ENCODE results near the gene TTC24.
"Not testable (repeated sequence)": the region's sequence is repeated elsewhere in the genome, so short reads cannot be mapped to it uniquely, and the experiment has no call there.

Gene TTC24

DNA sequence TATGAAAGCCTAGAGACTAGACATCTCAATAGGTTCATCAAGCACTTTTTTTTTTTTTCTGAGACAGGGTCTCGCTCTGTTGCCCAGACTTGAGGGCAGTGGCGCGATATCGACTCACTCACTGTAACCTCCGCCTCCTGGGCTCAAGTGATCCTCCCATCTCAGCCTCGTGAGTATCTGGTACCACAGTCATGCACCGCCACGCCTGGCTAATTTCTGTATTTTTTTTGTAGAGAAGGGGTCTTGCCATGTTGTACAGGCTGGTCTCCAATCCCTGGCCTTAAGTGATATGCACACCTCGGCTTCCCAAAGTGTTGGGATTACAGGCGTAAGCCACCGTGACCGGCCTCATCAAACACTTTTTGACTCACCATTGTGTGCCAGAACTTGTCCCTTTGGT, 22.4 kb downstream of the TTC24 start:
- H3K27me3 ChIP-seq (ENCODE audit: control insufficient read depth, insufficient read depth, low read length), result no peaks in the 10 kb centered on the region
- H3K9me3 ChIP-seq (ENCODE audit: control insufficient read depth, low read length), result no peaks in the 10 kb centered on the region
- H3K36me3 ChIP-seq (ENCODE audit: control insufficient read depth, insufficient read depth, low read length), result no peaks in the 10 kb centered on the region
- peak overlapping the region; percentile 52 for H3K4me3 ChIP-seq (ENCODE audit: low read length)
- H3K4me1 ChIP-seq (ENCODE audit: control insufficient read depth, insufficient read depth, low read length), result peaks cover 13% of the 10 kb centered on the region
- H3K9ac ChIP-seq (ENCODE audit: low read length), result peak overlapping the region; percentile 70

DNA sequence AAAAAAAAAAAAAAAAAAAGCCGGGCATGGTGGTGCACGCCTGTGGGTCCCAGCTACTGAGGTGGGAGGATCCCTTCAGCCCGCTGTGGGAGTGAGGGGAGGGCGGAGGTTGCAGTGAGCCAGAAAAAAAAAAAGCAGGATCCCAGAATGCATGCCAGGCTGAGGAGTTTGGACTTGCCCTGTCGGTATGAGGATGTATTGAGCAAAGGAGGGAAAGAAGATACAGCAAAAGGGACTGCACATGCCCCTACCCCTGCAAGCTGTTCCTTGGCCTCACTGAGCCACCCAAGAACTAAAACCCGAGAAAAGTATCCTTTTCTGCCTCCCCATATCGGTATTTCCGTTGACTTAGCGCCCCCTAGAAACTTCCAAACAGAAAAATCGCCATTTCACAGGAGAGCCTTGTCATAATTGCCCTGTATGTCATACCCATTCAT, 23.1 kb downstream of the TTC24 start:
- H3K9ac ChIP-seq (ENCODE audit: low read length), result no peak overlapping the region
- H3K27me3 ChIP-seq (ENCODE audit: control insufficient read depth, insufficient read depth, low read length), result no peaks in the 10 kb centered on the region
- H3K4me1 ChIP-seq (ENCODE audit: control insufficient read depth, insufficient read depth, low read length), result peaks cover 13% of the 10 kb centered on the region
- no peaks in the 10 kb centered on the region for H3K36me3 ChIP-seq (ENCODE audit: control insufficient read depth, insufficient read depth, low read length)
- no peaks in the 10 kb centered on the region for H3K9me3 ChIP-seq (ENCODE audit: control insufficient read depth, low read length)
- no peak overlapping the region for H3K4me3 ChIP-seq (ENCODE audit: low read length)

DNA sequence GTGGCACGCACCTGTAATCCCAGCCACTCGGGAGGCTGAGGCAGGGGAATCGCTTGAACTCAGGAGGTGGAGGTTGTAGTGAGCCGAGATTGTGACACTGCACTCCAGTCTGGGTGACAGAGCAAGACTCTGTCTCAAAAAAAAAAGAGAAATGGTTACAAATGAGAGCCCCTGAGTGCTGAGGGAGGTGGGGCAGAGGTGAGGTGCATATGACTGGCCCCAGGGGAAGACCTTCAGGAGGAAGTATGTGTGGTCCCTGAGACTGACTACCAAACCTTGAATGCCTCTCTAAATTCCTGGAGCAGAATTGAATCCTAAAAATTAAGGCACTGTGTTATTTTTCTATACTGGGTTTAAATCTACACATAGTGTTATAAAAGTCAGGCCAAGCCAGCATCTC, 27.8 kb downstream of the TTC24 start:
- H3K27me3 ChIP-seq (ENCODE audit: control insufficient read depth, insufficient read depth, low read length); H3K4me1 ChIP-seq (ENCODE audit: control insufficient read depth, insufficient read depth, low read length); H3K9me3 ChIP-seq (ENCODE audit: control insufficient read depth, low read length); H3K36me3 ChIP-seq (ENCODE audit: control insufficient read depth, insufficient read depth, low read length); H3K4me3 ChIP-seq (ENCODE audit: low read length); H3K9ac ChIP-seq (ENCODE audit: low read length): not testable (repeated sequence)

DNA sequence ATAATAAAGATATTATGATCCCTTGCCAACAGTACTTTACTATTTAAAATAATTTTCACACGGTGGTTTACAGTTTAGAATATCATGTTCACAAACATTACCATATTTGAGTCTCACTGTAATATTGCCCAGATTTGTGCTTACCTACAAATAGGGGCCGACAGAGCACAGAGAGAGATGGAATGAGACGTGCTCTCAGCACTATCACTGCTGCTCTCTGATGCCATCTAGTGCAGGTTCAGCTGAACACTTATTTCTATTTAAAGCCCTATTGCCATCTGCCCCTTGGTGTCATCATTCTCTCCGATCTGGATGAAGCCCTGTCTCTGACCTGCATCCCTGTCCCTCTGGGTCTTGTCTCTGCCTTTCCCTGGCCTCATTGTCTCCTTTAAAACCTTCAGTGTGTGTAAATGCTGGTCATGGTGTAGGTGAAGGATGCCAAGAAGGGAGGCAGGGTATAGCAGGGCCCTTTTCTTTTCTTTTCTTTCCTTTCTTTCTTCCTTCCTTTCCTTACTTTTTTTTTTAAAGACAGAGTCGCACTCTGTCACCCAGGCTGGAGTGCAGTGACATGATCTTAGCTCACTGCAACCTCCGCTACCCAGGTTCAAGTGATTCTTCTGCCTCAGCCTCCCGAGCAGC, 28.6 kb downstream of the TTC24 start:
- no peak overlapping the region for H3K9ac ChIP-seq (ENCODE audit: low read length)
- no peak overlapping the region for H3K4me3 ChIP-seq (ENCODE audit: low read length)
- no peaks in the 10 kb centered on the region for H3K4me1 ChIP-seq (ENCODE audit: control insufficient read depth, insufficient read depth, low read length)
- H3K9me3 ChIP-seq (ENCODE audit: control insufficient read depth, low read length), result no peaks in the 10 kb centered on the region
- peaks cover 5% of the 10 kb centered on the region for H3K27me3 ChIP-seq (ENCODE audit: control insufficient read depth, insufficient read depth, low read length)
- H3K36me3 ChIP-seq (ENCODE audit: control insufficient read depth, insufficient read depth, low read length), result no peaks in the 10 kb centered on the region

DNA sequence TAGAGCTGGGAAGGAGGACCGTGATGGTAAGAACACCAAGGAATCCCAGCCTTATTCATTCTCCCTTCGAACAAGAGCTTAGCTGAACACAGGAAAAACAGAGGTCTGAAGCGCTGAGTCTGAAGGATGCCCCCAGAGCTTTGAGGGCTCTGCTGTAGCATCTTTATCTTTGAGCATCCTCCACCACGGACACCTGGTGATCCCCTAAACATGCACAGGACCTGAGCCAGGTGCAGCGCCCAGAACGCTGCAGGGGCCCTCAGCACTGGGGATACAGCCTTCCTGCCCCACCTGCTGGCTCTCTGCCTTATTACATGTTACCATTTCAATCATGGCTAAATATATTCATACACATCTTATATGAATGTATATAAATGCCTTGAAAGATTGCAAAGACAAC, 29.5 kb downstream of the TTC24 start:
- Histone ChIP-seq H3K27me3 (ENCODE audit: control insufficient read depth, insufficient read depth, low read length) (peaks cover 5% of the 10 kb centered on the region), H3K9ac (ENCODE audit: low read length) (no peak overlapping the region), H3K36me3 (ENCODE audit: control insufficient read depth, insufficient read depth, low read length) (no peaks in the 10 kb centered on the region), H3K4me1 (ENCODE audit: control insufficient read depth, insufficient read depth, low read length) (no peaks in the 10 kb centered on the region), H3K4me3 (ENCODE audit: low read length) (no peak overlapping the region), H3K9me3 (ENCODE audit: control insufficient read depth, low read length) (no peaks in the 10 kb centered on the region)

DNA sequence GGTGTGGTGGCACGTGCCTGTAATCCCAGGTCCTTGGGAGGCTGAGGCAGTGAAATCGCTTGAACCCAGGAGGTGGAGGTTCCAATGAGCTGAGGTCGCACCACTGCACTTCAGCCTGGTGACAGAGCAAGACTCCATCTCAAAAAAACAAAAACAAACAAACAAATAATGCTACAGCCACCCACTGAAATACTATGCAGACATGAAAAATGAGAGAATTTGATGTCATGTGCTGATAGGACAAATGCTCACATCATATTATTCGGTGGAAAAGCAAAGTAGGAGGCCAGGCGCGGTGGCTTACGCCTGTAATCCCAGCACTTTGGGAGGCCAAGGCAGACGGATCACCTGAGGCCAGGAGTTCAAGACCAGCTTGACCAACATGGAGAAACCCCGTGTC, 30.5 kb downstream of the TTC24 start:
- H3K36me3 ChIP-seq (ENCODE audit: control insufficient read depth, insufficient read depth, low read length); H3K4me1 ChIP-seq (ENCODE audit: control insufficient read depth, insufficient read depth, low read length); H3K27me3 ChIP-seq (ENCODE audit: control insufficient read depth, insufficient read depth, low read length); H3K9ac ChIP-seq (ENCODE audit: low read length); H3K4me3 ChIP-seq (ENCODE audit: low read length); H3K9me3 ChIP-seq (ENCODE audit: control insufficient read depth, low read length): not testable (repeated sequence)

DNA sequence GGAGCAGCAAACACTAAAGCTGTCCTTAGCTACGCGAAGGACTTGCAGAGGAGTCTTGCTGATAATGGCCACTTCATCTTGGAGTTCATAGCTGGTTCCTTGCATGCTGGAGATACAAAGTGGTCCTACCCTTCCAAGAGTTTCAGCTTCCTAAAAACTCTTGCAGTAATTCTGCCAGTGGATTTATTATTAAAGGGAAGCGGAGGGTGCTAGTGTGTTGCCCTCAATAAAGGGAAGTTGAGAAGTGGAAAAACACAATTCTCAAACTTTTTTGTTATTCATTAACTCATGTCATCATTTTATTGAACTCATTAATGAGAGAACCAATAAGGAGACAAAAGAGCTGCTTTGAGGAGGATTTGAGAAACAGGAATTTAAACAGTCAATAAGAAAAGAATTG, 33.1 kb downstream of the TTC24 start:
- Histone ChIP-seq H3K36me3 (ENCODE audit: control insufficient read depth, insufficient read depth, low read length) (no peaks in the 10 kb centered on the region), H3K4me3 (ENCODE audit: low read length) (no peak overlapping the region), H3K9ac (ENCODE audit: low read length) (no peak overlapping the region)

DNA sequence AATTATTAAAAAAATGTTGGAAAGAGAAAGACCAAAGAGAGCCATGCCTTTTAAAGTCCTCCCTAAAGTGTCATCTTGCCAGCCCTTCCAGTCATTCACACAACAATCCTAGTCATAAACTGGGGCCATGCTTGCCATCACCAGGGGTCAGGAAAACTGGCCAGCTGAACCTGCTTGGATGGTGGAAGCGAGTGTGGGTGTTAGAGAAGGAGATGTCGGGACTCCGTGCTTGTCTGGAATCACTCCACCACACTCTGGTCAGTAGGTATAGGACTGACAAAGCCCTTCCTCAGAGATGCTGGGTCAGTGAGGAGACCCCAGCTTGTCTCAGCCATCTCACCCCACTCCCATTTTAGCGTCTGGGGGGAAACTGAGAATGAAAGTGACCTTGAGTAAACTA, 36.4 kb downstream of the TTC24 start:
- H3K4me3 ChIP-seq (ENCODE audit: low read length), result no peak overlapping the region
- no peaks in the 10 kb centered on the region for H3K9me3 ChIP-seq (ENCODE audit: control insufficient read depth, low read length)
- no peaks in the 10 kb centered on the region for H3K36me3 ChIP-seq (ENCODE audit: control insufficient read depth, insufficient read depth, low read length)
- H3K4me1 ChIP-seq (ENCODE audit: control insufficient read depth, insufficient read depth, low read length), result peaks cover 8% of the 10 kb centered on the region
- no peak overlapping the region for H3K9ac ChIP-seq (ENCODE audit: low read length)
- H3K27me3 ChIP-seq (ENCODE audit: control insufficient read depth, insufficient read depth, low read length), result peaks cover 25% of the 10 kb centered on the region

More for the DNA sequence above, 33.1 kb downstream of the TTC24 start:
- Histone ChIP-seq H3K27me3 (ENCODE audit: control insufficient read depth, insufficient read depth, low read length) (peaks cover 7% of the 10 kb centered on the region), H3K9me3 (ENCODE audit: control insufficient read depth, low read length) (no peaks in the 10 kb centered on the region), H3K4me1 (ENCODE audit: control insufficient read depth, insufficient read depth, low read length) (peaks cover 8% of the 10 kb centered on the region)

DNA sequence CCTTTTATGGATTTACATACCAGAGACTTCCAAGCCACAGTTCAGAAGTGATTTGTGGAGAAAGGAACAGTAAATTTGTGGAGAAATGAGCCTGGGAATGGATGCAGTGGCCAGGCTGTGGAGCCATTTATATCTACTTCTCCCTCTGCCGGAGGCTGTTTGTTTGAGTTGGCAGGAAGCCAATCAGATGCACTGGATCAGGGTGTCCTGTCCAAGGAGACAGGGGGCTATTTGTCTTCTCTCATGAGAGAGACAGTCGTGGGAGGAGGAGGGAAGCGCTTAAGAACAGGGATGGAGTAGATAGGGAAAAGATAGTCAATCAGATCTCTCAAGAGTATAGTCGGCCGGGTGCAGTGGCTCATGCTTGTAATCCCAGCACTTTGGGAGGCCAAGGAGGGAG, 36.9 kb downstream of the TTC24 start:
- peaks cover 8% of the 10 kb centered on the region for H3K4me1 ChIP-seq (ENCODE audit: control insufficient read depth, insufficient read depth, low read length)
- H3K9ac ChIP-seq (ENCODE audit: low read length), result no peak overlapping the region
- no peak overlapping the region for H3K4me3 ChIP-seq (ENCODE audit: low read length)
- no peaks in the 10 kb centered on the region for H3K9me3 ChIP-seq (ENCODE audit: control insufficient read depth, low read length)
- H3K27me3 ChIP-seq (ENCODE audit: control insufficient read depth, insufficient read depth, low read length), result peaks cover 31% of the 10 kb centered on the region
- H3K36me3 ChIP-seq (ENCODE audit: control insufficient read depth, insufficient read depth, low read length), result no peaks in the 10 kb centered on the region

DNA sequence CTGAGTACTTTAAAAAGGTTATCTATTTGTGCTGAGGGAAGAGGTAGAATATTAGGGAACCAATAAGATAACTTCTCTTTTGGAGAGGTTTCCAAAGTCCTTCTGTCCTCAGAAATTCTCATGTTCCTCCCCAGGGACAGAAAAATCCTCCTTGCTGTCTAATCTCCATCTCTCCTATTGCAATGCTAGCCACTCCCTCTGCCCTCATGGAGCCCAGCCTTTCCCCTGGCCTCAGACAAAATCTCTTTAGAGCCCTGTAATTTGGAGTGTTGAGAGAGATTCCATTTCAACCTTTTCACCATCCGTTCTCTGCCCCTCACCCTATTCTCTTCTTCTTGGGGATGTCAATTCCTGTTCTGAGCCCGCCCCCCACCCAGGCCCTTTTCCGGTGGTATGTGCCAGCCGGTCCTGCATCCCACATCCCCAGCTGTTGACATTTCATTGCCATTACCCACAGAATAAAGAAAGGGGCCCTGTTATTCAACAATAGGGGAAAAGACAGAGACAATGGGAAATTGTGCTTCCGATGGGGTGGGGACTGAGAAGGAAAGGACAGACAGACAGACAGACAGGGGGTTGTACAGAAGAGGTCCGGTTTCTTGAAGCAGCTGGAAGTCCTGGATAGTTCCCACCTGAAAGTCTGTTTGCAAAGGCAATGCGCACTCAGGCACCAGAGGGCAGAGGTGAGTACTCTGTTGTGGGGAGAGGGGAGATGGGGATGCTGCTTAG, 39.5 kb downstream of the TTC24 start, which contains the start of gene HAPLN2:
TSS of gene HAPLN2 (plus strand) at position 563 of the 729 bp plus-strand sequence. CDS start 4,076 bp downstream, outside the sequence.
- H3K4me1 ChIP-seq (ENCODE audit: control insufficient read depth, insufficient read depth, low read length), result peaks cover 13% of the 10 kb centered on the region
- H3K36me3 ChIP-seq (ENCODE audit: control insufficient read depth, insufficient read depth, low read length), result no peaks in the 10 kb centered on the region
- no peaks in the 10 kb centered on the region for H3K9me3 ChIP-seq (ENCODE audit: control insufficient read depth, low read length)
- H3K27me3 ChIP-seq (ENCODE audit: control insufficient read depth, insufficient read depth, low read length), result peaks cover 46% of the 10 kb centered on the region
- no peak within 1 kb of the TSS for H3K9ac ChIP-seq (ENCODE audit: low read length)
- no peak within 1 kb of the TSS for H3K4me3 ChIP-seq (ENCODE audit: low read length)

DNA sequence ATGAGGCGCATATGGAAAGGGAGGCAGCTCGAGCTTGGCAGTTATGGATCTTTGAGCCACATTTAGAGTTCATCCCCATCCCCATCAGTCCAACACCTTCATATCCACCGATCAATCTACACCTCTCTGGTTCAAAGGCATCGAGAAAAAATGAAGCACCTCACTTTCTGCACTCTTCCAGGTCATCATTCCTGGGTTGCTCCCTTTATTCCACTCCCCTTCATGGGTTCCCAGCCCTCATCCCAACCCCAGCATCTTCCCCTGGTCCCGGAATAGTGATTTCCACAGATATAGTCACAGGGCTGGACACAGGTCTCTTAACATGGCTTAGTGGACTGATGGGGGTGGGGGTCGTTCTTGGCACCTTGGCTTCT, 40.0 kb downstream of the TTC24 start:
- H3K4me3 ChIP-seq (ENCODE audit: low read length), result no peak overlapping the region
- H3K27me3 ChIP-seq (ENCODE audit: control insufficient read depth, insufficient read depth, low read length), result peaks cover 52% of the 10 kb centered on the region
- H3K9me3 ChIP-seq (ENCODE audit: control insufficient read depth, low read length), result no peaks in the 10 kb centered on the region
- peaks cover 19% of the 10 kb centered on the region for H3K4me1 ChIP-seq (ENCODE audit: control insufficient read depth, insufficient read depth, low read length)
- H3K36me3 ChIP-seq (ENCODE audit: control insufficient read depth, insufficient read depth, low read length), result no peaks in the 10 kb centered on the region
- H3K9ac ChIP-seq (ENCODE audit: low read length), result no peak overlapping the region

DNA sequence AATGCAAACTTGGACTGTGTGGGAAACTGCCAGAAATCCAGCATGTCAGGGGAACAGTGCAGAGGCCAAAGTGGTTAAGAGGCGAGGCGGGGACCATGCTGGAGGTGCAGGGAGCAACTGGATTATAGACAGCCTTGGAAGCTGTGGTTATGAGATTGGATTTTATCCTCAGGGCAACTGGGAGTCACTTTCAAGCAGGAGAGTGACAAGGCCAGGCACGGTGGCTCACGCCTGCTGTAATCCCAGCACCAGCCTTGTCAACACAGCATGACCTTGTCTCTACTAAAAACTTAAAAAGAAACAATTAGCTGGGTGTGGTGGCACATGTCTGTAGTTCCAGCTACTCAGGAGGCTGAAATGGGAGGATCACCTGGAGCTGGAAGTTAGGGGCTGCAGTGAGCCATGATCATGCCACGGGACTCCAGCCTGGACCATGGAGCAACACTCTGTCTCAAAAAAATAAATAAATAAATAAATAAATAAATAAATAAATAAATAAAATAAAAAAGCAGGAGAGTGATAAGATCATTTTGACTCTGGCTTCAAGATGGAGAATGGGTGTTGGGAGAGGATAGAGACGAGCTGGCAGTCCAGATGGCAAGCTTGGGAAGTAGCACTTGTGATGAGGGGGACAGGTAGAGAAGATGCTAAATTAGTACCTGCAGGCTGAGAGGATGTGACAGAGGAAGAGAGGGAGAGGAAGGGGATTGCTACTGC, 43.2 kb downstream of the TTC24 start:
- Histone ChIP-seq H3K36me3 (ENCODE audit: control insufficient read depth, insufficient read depth, low read length) (no peaks in the 10 kb centered on the region), H3K9me3 (ENCODE audit: control insufficient read depth, low read length) (no peaks in the 10 kb centered on the region), H3K9ac (ENCODE audit: low read length) (no peak overlapping the region), H3K4me3 (ENCODE audit: low read length) (no peak overlapping the region), H3K27me3 (ENCODE audit: control insufficient read depth, insufficient read depth, low read length) (peaks cover 79% of the 10 kb centered on the region), H3K4me1 (ENCODE audit: control insufficient read depth, insufficient read depth, low read length) (peaks cover 20% of the 10 kb centered on the region)
